DMS79 (cell line): ENCODE results near the gene ZNF530.

Experiments
- DNase-seq: peaks from one replicate; lab custom pipeline; 2025; lab: John Stamatoyannopoulos, UW

Gene ZNF530

DNA sequence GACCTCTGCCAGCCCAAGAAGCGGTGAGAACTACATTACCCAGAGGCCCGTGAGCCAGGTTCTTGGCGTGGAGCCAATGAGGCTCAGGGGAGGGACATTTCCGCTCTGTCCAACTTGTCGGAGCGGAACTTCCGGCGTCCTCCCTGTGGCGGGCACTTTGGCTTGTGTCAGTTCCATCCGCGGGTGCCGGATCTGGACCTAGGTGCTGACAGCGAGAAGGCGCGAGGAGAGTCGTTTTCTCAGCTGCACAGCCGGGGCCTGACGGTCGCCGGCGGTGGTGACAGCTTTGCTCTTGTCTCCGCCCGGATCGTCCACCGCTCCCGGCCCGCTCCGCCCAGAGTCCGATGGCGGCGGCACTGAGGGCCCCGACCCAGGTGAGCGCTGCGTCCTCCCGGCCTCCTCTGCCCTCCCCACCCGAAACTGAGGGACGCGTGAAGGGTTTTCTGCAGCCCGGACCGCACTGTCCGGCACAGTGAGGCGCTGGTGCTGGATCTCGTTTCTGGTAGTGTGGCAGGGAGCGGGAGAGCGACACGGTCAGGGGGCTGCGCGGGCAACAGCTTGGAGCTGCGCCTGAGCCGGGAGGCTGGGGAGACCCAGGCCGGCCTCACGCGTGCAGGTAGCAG is at the start of gene ZNF530:
ZNF530 (plus strand) TSS at position 125 of the 623 bp plus-strand sequence. CDS start 4,461 bp downstream, outside the sequence.
- peak; percentile 78 for DNase-seq

DNA sequence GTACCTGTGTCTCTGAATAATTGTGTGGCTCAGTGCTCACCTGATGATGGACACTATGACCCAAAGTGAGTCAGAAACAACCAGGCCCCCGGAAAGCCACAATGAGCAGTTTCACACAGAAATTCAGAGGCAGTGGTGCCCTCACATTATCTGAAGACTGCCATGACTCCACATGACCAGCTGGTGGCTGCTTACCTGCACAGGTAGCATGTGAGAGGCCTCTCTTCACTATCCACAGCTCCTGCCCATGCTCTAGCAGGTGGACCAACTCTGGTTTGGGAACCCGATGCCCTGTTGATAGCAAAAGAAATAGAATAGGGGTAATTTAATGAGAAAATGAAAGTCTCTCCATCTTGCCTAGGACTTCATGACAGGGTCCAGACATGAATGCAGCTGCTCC is 47.3 kb upstream of the ZNF530 start:
- no peak for DNase-seq

DNA sequence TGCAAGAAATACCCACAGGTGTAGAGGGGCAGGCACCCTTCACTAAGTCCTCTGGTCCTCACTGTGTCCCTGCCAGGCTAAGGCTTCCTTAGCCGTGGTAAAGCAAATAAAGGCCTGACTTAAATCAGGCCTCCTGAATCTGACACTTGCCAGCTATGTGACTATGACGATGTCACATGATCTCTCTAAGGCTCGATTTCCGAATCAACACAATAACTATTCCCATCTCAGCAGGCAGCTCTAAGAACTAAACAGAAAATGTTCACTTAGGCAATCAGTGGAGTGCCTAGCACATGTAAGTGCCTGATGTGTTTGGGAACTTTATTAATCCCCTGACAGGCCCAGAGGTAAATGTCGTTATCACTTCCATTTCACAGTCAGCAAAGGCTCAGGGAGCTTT is 42.0 kb upstream of the ZNF530 start:
- DNase-seq, result no peak

DNA sequence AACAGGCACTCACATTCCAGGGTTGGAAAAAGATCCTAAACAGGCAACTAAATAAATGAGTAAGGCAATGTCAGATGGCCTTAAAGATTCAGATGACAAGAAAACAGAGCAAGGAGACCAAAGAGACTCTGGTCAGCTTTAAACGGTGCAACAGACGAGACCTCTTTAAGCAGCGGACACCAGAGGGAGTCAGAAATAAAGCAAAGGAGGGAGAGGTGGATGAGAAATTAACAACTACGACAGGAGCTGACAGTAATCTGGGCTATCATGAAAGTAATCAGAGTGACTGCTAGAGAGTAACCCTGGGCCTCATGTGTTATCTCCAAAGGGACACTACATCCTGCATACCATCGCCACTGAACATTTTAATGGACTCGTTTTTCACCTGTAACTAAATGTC is 41.2 kb upstream of the ZNF530 start:
- DNase-seq, result no peak

DNA sequence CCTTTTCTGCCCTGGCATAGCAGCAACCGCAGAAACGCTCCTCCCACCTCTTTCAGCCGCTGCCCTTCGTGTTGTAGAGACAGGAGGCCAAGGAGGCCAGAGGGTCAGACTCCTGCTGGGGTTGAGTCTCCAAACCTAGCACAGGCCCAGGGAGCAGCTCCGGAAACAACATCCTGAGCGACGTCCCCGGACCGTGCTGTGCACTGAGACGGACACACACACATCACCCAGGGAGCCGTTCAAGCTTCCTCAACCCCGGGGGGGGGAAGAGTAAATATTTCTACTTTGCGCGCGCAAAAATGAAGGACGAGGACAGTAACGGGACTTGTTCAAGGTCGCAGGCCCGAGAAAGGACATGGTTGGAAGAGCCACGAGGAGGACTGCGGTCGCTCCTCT is 40.7 kb upstream of the ZNF530 start:
- no peak for DNase-seq

DNA sequence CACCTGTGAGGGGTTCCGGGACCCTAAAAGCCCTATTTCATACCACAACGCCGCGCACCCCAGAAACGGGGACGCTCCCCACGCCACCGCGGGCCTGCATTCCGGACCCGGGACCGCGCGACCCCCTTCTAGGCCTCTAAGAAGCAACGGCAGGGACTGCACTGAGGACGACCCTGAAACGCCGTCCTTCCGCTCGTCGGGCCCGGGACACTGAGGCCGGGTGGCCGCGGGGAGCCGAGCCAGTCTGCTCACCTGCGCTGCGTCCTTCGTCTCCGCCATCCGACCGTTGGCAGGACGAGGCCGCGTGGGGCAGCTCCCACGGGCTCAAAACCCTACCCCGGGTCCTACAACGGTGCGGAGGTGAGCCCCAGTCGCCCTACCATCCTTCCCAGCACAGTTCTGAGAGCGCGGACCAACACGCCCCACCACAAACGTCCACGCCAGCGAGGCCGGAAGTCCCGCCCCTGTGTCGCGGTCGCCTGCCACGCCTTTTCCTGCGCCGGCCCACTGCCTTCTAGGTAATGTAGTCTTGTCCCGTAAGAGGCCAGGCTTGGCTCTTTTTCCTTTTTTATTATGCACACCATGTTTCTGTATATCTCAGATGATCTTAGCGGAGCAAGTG is 40.2 kb upstream of the ZNF530 start, which contains the start of gene ZNF550:
ZNF550 (minus strand) TSS at position 460 of the 622 bp plus-strand sequence; CDS start at position 279, 181 bp downstream.
- DNase-seq, result peak; percentile 72

DNA sequence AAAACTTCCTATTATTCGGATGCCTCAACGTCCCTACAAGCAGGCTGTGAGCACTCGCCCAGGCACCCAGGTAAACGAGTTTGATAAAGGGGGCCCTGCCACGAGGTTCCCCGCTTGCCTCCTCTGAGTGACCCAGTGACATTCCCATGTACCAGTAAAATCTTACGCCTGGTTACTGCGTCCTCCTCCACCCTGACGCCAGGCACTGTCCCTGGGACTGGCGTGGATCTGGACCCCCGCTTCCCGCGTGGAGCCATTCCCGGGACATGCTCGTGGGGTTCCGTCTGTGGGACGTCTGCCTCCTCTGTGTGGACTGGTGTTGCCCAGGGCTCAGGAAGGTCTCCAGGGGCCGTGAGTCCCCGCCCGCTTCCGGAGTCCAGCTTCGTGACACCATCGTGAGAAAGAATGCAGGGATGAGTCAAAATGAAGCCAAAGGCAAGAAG is 39.6 kb upstream of the ZNF530 start:
- DNase-seq, result no peak

DNA sequence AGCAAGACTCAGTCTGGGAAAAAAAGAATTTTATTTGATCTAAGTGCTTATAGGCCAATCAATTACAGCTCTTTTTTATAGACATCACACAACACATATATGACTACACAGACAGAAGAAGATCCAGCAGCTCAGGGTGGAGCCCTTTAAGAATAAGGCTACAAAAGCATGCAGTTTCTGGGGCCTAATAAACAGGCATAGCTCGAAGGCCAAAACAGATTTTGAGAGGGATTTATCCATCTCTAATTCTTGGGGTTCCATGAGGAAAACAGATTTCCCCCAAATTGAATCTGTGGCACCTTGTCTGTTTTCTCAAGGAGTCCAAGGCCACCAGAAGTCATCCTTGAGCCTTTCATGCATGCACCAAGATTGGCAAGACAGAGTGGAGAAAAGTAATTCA is 36.1 kb upstream of the ZNF530 start:
- no peak for DNase-seq

DNA sequence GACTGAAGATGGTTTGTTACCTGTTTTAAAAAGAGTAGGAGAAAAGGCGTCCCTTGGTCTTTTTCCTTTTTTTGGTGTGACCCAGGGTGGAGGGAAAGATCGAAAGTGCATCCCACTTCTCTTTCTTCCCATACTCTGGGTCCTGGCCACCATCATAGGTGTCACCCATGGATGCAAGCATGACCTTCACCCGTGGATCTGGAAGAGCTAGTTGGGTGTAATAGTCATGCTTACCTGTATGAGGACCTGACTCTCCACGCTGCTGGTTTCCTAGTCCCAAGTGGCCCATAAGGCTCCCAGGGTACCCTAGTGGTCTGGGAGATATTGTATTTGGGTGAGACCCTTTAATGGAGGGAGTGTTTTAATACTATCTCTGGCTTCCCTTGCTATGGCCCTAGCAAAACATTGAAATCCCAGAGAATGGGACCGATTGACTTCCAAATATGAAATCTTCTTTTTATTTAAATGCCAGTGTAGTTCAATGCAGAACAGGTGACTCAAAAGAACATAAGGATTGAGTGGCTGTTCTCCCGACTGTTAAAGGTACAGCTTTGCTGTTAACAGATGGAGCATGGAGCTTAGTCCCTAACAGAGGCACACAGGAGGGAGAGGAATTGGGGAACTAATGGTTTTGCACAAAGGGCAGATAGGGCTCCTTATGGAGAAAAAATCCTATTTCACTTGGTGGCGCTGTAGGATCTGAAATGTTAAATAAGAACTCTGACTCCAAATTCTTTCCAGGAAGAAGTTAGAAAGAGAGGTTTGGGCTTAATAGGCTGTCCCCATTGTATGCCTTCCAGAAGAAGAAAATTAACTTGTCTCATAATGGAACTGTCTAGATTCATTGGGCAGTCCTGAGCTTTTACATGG is 33.1 kb upstream of the ZNF530 start:
- no peak for DNase-seq

DNA sequence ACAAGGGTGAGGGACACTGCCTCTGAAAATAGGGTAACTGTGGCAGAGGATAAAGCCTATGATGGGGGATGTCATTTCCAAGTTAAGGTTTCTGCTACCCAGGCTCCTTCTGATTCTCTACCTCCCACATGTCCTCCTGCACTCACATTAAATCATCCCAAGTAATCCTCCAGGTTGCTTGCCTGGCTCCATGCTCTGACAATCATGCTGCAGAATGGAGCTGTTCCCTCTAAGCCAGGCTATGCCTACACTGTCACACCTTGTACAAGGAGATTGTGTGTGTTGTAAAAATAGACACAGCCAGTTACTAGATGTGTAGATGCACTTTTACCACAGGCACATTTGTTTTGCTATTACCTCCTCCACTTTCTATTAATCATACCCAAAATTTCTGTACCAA is 29.0 kb upstream of the ZNF530 start:
- DNase-seq, result no peak

DNA sequence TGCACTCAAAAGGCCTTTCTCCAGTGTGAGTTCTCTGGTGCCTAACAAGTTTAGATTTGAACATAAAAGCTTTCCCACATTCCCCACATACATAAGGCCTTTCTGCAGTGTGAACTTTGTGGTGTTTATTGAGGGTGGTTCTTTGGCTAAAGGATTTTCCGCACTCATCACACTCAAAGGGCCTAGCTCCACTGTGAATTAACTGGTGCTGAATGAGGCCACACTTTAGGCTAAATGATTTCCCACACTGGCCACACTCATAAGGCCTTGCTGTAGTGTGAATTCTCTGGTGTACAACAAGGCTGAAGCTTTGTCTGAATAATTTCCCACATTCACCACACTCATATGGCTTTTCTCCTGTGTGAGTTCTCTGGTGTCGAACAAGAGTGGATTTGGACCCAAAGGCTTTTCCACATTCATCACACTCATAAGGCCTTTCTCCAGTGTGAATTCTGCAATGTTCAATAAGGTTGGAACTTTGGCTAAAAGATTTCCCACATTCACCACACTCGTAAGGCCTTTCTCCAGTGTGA is 27.2 kb upstream of the ZNF530 start:
- no peak for DNase-seq

DNA sequence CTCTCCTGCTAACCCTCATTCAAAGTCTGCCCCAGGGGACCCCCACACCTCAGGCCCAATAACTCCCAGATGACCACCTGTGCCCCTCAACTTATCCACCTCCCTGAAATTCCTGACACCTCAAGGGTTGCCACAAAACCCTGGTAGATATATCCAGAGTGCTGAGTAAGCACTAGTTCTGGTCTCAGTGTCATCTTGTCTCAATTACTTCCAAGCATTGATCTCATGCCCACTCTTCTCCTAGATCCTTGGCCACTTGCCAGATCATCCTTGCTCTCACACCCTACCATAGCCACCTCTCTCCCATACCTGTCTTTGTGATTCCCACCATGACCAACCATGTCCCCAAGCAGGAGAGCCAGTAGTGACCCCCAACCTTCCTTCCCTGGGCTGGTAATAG is 23.0 kb upstream of the ZNF530 start:
- no peak for DNase-seq

DNA sequence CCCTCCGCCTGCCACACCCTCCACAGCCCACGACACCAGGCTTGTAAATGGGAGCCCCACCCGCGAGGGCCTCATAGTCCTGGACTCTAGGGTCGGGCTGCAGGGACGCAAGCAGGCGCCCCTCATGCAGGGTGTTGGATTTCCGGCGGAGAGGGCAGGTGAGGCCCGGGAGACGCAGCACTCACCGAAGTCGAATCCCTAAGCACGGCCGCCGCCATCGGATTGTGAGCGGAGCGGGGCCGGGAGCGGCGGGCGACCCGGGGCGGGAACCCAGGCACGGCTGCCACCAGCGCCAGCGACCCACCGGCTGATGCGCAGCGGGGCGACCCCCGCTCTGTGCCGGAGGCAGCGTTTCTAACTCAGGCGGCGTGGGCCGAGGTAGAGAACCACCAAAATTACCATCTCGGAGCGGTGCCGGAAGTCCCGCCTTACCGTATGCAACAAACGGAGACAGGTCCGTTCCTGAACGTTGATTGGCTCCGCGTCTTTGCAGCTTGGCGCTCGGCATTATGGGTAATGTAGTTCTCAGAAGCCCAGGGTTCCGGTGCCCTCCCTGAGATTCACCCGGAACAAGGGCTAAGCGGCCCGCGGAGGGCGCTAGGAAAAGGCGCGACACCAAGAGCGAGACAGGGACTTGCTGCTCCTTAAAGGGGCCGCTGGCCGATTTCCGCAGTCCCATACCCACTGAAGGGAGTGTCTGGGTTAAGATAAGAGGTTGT is 21.0 kb upstream of the ZNF530 start, which contains the start of gene ZNF416:
ZNF416 (minus strand) TSS at position 425 of the 719 bp plus-strand sequence; CDS start at position 218, 207 bp downstream.
- peak; percentile 95 for DNase-seq

DNA sequence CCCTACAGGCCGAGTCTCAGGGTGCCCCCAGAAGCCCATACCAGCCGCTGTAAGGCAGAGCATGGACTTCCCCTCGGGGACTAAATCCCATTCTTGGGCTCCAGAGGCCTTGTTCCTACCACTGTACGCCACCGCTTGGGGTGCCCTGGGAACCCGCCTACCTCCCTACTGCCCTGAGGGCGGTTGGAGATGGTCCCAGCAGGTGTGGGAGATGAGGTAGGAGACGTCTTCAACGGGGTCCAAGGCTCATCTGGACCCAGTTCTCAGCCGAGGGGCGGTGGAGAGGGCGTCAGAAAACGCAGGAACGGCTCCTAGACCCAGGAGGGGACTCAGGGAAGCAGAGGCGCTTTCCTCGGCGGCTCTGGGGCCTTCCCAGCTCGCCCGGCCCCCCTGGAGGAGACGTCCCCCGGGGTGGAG is 16.6 kb upstream of the ZNF530 start:
- DNase-seq, result no peak

DNA sequence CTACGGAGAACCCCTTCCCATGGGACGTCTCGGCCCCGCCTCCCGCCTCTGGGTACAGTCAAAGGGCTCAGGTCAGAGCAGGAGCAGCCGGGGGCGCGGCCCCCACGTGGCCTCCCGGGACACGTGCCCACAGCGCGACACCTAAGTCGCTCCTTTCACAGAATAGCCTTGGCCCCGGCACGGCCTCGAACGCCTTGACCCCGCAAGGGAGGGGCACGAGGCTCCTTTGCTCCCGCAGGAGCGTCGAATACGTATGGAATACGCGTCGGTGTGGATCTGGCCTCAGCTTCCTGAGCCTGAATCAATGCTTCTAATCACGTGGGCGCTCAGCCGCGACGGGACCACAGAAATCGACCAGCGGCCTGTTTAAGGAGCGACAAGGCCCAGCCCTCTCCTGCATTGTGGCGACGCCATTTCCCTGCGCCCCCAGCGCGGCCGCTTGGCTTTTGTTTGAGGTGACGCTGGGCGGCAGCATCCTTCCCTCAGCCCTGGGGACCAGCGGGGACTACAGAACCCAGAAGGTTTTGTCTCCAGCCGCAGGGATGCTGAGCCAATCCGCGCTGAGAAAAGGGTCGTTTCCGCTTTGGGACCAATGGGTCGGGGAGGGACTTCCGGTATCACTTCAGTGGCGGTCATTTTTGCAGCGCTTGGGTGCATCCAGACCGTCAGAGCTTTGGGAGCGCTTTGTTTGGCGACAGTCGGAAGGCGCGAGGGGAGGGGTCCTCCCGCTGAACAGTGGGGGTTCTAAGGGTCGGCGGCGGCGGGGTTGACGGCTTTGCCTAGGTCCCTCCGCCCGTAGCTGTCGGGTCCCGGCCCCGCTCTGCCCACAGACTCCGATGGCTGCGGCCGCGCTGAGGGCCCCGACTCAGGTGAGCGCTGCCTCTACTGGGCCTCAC is 15.9 kb upstream of the ZNF530 start, which contains the start of gene ZIK1:
ZIK1 (plus strand) TSS at position 625 of the 896 bp plus-strand sequence; CDS start at position 837, 212 bp downstream.
- DNase-seq, result peak; percentile 94

DNA sequence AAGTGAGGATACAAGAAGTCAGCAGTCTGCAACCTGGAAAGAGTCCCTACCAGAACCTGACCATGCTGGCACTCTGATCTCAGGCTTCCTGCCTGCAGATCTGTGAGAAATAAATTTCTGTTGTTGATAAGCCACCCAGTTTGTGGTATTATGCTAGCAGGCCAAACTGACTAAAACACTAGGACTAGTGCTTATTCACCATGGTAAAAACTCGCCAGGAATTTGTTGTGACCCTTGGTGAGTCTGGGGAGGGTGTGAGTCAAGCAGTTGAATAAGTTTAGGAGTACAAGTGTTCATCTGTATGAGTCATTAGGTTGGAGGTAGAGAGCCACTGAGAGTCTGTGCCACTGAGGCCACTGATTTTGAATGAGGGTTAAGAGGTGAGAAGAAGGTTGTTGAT is 12.2 kb upstream of the ZNF530 start:
- no peak for DNase-seq

DNA sequence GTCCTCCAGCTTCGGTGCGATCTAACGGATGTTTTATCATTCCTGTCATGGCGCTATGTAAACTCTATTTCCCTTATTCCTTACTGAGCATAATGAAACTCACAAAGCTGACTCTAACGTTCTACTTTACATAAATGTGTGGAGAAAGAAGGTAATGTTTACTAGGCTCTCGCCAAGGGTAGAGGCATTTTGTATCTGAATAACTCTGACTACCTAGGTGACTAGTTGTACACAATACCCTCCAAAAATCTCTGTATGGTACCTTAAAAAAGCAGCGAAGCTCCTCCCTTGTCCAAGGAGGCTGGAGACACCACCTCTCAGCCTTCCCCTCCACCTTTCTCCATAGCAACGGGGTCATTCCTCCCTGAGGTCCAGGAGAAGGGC is 316 bp upstream of the ZNF530 start:
- no peak for DNase-seq

DNA sequence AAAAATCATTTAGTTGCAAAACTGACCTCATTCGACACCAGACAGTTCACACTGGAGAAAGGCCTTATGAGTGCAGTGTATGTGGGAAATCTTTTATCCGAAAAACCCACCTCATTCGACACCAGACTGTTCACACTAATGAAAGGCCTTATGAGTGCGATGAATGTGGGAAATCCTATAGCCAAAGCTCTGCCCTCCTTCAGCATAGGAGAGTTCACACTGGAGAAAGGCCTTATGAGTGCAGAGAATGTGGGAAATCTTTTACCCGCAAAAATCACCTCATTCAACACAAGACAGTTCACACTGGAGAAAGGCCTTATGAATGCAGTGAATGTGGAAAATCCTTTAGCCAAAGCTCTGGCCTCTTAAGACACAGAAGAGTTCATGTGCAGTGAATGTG is 7.2 kb downstream of the ZNF530 start:
- DNase-seq, result no peak

DNA sequence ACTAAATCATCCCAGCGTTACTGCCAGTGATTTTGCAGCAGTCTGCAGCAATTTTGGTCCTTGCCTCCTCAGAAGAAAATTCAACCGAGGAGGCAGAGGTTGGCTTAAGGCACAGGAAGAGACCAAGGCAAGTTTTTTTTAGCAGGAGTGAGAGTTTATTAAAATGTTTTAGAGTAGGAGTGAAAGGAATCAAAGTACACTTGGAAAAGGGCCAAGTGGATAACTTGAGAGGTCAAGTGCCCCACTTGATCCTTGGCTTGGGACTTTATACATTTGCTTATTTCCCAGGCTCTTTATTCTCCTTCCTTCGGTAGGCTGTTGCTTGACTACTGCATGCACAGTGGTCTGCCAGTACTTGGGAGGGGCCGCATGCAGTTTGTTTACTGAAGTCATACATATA is 11.4 kb downstream of the ZNF530 start:
- no peak for DNase-seq

DNA sequence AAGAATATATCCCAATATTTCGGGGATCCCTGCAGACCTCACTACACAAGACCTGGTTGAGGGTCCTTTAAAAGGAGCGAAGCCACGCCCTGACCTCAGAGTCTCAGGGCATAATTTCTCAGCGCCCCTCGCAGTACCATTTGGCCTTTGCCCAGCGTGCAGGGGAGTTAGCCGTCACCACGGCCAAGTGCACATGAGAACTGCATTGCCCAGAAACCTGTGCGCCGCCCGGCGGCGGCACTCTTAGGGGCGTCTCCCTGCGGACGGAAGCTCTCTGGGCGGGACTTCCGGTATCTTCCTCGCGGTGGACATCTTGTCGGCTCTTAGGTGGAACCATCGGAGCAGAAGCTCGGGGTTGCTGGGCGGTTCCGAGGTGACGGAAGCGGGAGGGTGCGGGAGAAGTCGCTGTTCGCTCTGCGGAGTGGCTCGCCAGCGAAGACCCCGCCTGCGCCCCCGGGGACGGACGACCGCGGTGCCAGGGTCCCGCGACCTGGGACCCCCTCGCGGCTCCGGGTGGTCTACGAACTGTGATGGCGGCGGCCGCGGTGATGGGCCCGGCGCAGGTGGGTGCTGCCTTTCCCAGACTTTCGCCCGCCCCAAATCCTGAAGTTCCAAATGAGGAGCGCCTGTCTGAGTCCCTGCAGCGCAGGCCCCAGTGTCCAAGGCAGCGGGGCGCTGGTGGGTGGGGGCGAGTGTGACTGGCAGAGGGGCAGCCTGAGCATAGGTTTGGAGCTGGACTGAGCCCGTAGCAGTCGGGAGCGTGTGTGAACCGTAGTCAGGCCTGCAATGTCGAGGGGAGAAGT is 14.5 kb downstream of the ZNF530 start, which contains the start of gene ZNF134:
ZNF134 (plus strand) TSS at position 302 of the 803 bp plus-strand sequence. CDS start 5,227 bp downstream, outside the sequence.
- DNase-seq, result peak; percentile 73
